GM12874 (cell line): ENCODE data around the gene RDH16.

Source experiments
- TF ChIP-seq, protein P1 (sequence below): IDR thresholded peaks from 2 replicates; pipeline ENCODE4 v1.5.1; 2011; ENCODE audit warnings: low read depth, mild to moderate bottlenecking, control low read depth, low read length, moderate library complexity; ENCODE audit not compliant: insufficient read depth

Gene RDH16

DNA sequence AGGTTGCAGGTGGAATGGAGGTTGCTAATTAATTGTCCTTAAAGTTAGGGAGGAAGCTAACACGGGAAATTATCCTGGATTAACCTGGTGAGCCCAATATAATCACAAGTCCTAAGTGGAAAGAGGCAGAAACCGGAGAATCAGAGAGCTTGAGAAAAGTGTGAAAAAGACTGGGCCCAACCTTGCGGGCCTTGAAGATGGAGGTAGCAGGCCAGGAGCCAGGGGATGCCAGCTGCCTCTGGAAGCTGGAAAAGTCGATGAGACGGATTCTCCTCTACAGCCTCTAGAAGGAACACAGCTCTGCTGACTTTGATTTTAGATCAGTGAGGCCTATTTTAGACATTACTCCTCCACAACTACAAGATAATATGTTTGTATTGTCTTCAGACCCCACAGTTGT, 25.3 kb downstream of the RDH16 start:
- TF ChIP-seq, protein P1, sequence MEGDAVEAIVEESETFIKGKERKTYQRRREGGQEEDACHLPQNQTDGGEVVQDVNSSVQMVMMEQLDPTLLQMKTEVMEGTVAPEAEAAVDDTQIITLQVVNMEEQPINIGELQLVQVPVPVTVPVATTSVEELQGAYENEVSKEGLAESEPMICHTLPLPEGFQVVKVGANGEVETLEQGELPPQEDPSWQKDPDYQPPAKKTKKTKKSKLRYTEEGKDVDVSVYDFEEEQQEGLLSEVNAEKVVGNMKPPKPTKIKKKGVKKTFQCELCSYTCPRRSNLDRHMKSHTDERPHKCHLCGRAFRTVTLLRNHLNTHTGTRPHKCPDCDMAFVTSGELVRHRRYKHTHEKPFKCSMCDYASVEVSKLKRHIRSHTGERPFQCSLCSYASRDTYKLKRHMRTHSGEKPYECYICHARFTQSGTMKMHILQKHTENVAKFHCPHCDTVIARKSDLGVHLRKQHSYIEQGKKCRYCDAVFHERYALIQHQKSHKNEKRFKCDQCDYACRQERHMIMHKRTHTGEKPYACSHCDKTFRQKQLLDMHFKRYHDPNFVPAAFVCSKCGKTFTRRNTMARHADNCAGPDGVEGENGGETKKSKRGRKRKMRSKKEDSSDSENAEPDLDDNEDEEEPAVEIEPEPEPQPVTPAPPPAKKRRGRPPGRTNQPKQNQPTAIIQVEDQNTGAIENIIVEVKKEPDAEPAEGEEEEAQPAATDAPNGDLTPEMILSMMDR = no peak

DNA sequence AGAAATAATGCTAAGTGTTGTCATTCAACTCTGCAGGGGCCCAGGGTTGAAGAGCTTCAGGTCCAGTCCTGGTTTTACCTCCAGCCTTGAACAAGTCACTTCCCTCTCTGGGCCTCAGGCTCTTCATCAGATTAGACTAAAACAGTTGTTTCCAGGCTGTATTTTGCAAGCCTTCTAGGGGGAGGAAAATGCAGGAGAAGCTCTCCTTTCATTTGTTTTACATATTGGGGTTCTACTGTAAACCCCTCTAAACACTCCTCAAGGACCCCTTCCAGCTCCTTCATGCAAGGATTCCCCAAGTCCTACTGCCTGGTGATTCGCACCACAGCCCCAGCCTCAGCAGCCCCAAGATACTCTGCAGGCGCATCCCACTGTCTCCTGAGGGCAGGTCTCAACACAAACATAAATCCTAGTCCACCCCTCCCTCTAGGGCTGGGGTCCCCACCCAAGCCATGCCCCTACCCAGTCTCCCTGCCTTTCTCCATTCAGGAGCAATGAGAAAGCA, 25.9 kb downstream of the RDH16 start:
- TF ChIP-seq, protein P1 = no peak

DNA sequence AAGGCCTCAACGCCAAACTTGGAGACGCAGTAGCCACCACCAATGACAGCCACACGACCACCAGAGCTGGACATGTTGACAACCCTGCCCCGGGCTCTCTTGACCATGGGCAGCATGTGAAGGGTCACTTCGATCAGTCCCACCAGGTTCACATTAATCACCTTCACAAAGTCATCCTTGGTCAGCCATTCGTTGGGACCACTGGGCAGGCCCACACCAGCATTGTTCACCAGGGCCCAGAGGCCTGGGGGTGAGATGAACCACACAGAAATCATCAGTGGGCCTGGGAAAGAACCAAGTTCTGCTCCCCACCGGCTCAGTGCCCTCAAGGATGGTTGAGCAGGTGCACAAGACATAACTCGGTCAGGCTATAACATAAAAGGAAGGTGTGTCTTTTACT, 27.2 kb downstream of the RDH16 start:
- TF ChIP-seq, protein P1 = no peak

DNA sequence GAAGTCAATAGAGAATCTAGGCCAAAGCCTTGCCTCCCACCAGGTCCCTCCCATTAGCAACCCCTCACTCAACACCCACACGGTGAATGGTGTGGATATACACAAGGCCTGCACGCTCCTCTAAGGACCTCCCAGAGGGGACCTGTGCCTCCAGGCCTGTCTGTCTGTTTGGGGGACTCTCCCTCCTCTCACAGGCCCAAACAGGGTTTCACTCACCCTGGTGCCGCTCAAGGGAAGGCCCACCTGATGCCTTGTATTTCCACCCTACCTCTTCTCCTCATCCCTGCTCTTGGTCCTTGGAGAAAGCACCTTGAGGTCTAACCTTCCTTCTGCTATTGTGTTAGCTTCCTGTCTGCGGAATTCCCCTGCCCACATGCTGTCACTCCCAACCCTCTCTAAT, 27.6 kb downstream of the RDH16 start:
- TF ChIP-seq, protein P1 = no peak

DNA sequence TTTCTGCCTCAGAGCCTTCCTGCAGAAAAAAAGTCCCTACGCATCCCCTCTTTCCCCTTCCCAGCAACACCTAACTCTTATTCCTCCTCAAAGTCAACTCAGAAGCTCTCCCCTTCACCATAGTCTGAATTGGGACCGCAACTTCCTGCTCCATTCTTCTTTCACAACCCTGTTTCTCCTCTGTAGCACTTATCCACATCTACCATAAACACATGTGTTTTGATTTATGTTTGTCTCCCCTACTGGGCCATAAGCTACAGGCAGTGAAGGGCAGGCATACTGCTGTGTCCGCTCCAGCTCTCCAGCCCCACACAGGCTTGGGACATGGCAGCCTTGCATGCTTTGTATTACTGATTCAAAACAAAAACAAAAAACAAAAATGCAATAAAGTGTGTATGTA, 29.1 kb downstream of the RDH16 start:
- TF ChIP-seq, protein P1 = no peak

DNA sequence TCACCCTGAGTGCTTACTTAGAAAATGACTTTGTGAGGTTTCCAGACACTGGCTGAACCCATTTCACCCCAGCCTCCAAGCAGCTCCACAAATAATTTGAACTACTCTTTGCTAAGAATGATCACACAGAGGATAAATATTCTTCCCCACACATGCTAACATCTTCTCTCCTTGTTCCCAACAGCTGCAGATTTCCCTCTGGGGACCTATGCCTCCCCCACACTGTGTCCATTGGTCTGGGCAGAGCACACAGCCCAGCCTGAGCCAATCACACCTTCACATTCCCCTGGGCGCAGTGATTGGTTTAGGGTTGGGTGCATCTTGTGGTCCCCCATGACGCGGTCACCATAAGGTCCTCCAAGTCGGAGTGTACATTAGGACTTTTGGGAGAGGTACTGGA, 30.1 kb downstream of the RDH16 start:
- TF ChIP-seq, protein P1 = no peak

DNA sequence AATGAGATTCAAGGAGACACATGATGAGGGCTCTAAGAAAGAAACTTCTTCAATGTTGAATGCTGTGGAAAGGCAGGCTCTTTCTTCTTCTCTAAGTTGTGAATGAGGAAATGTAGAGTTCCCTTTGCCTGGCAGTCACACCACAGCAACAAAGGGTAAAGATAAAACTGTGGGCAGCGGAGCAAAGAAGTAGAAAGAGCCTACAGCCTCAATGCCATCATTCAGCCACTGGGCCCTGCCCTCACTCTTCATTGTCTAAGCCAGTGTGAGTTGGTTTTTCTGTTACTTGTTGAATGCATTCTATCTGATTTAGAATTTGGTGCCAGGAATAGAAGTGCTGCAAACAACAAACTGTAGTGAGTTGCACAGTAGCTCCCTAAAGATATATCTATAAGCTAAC, 35.4 kb downstream of the RDH16 start:
- TF ChIP-seq, protein P1 = no peak
